CD1c-positive myeloid dendritic cell (primary cell): ENCODE data around the gene C1orf226.
A peak's percentile ranks its signal among the peaks of the same experiment; 100 is the strongest.
"Not testable (repeated sequence)": the region's sequence is repeated elsewhere in the genome, so short reads cannot be mapped to it uniquely, and the experiment has no call there.

Source experiments
- DNase-seq: peaks from one replicate; pipeline ENCODE4 v3.0.0-alpha.2; 2016; ENCODE audit errors: extremely low spot score

C1orf226 gene

GRCh38 chr1:162405800-162406199, 24.3 kb downstream of the C1orf226 start:
- DNase-seq = no peak

DNA sequence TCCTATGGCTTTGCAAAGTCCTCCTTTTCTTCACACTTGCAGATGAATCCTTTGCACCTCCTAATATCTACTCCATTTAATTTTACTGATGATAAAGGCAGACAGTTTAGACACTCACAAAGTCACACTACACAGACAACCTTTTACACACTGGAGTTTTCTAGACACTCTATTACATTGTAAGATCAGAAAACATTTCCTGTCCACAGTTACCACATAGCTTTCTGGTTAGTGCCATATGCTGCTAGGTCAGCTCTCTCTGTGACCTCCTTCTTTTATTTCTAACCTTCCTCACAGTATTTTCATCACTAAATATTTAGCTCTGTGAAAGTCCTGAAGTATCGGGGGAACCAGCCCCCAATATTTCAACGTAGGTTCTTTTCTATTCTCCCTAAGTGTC, 25.3 kb downstream of the C1orf226 start:
- no peak for DNase-seq

DNA sequence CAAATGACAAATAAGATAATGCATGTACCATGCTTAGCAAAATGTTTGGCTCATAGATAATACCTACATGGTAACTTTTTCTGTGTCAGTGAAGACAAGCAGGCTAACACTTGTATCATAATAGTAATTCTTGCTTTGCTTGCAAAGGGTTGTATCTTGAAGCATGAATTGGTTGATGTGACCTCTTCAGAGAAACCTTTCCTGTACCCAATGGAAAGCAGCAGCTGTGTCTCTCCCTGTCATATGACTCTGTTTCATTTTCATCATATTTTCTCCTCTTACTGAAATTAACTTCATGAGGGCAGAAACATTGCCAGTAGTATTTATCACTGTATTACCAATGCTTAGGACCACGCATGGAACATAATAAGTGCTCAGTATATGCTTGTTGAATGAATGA, 26.0 kb downstream of the C1orf226 start:
- DNase-seq = no peak

- peak; percentile 12 for DNase-seq
Observed at GRCh38 chr1:162412002-162412401, 30.5 kb downstream of the C1orf226 start, which contains the start of gene SH2D1B. TSS of gene SH2D1B (minus strand) at chr1:162412136. CDS start at chr1:162412016, 120 bp downstream.

DNA sequence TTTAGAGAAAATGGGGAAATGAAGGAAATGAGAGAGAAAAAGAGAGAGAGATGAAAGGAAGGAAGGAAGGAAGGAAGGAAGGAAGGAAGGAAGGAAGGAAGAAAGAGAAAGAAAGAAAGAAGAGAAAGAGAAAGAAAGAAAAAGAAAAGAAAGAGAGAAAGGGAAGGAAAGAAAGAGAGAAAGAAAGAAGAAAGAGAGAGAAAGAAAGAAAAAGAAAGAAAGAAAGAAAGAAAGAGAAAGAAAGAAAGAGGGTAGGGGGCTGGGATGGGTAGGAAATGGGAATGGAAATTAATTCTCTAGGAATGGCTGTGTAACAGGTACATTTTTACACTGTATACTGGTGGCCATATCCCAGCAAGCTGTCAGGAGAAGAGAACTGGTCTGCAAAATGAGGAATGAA, 34.7 kb downstream of the C1orf226 start:
- DNase-seq = no peak

- no peak for DNase-seq
Observed at GRCh38 chr1:162416909-162417308, 35.4 kb downstream of the C1orf226 start.

- DNase-seq = no peak
Observed at GRCh38 chr1:162417650-162418049, 36.1 kb downstream of the C1orf226 start.

DNA sequence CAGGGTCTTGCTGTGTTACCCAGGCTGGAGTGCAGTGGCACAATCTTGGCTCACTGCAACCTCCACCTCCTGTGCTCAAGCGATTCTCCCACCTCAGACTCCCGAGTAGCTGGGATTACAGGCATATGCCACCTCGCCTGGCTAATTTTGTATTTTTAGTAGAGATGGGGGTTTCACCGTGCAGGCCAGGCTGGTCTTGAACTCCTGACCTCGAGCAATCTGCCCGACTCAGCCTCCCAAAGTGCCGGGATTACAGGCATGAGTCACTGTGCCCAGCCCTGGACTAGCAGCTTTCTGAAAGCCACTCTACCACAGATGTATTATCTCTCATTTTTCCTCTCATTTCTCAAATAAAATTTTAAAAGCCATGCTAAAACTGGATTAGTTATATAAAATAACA, 37.1 kb downstream of the C1orf226 start:
- DNase-seq = not testable (repeated sequence)

GRCh38 chr1:162419450-162419931, 38.0 kb downstream of the C1orf226 start:
- not testable (repeated sequence) for DNase-seq

- DNase-seq = no peak
Observed at GRCh38 chr1:162420120-162420519, 38.6 kb downstream of the C1orf226 start.

- no peak for DNase-seq
Observed at GRCh38 chr1:162421258-162422164, 40.0 kb downstream of the C1orf226 start.

- peak; percentile 86 for DNase-seq
Observed at GRCh38 chr1:162422662-162423375, 41.3 kb downstream of the C1orf226 start.

DNA sequence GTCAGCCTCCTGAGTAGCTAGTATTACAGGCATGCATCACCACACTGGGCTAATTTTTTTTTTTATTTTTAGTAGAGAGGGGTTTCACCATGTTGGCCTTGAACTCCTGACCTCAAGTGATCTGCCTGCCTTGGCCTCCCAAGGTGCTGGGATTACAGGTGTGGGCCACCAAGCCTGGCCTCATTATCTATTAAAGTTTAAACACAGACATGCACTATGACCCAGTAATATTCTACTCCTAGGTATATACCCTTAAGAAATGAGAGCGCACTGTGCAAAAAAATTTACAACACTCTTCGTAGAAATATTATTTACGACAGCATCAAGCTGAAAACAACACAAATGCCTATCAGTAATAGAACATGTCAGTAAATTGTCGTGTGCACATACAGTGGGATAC, 49.1 kb downstream of the C1orf226 start:
- DNase-seq = no peak

DNA sequence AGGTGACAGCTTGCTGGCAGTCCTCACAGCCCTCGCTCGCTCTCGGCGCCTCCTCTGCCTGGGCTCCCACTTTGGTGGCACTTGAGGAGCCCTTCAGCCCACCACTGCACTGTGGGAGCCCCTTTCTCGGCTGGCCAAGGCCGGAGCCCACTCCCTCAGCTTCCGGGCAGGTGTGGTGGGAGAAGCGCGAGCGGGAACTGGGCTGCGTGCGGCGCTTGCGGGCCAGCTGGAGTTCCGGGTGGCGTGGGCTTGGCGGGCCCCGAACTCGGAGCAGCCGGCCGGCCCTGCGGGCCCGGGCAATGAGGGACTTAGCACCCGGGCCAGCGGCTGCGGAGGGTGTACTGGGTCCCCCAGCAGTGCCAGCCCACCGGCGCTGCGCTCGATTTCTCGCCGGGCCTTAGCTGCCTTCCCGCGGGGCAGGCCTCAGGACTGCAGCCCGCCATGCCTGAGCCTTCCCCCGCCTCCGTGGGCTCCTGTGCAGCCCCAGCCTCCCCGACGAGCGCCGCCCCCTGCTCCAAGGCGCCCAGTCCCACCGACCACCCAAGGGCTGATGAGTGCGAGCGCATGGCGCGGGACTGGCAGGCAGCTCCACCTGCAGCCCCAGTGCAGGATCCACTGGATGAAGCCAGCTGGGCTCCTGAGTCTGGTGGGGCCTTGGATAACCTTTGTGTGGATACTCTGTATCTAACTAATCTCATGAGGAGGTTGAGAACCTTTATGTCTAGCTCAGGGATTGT, 51.6 kb downstream of the C1orf226 start:
- DNase-seq = not testable (repeated sequence)
